K562 (cell line): Measurements from ENCODE around the gene ZFP62. TPM values are rescaled to one million over a fixed set of nuclear protein-coding genes. Genes with fewer than 3 reads are reported as not detected.

Experiments
- CBX5 ChIP-seq: IDR thresholded peaks from 2 replicates; pipeline ENCODE4 v1.6.1; 2014; ENCODE audit warnings: low read depth, borderline replicate concordance
- CHCHD3 ChIP-seq: fragments of 250-450 bp; sonication (Bioruptor Pico); IDR thresholded peaks from 2 replicates; pipeline ENCODE4 v2.1.2; 2022; ENCODE audit warnings: mild to moderate bottlenecking
- ERF ChIP-seq: fragments of 450-650 bp; formaldehyde crosslinking; IDR thresholded peaks from 2 replicates; pipeline ENCODE4 v1.4.0; 2020; ENCODE audit warnings: mild to moderate bottlenecking, mixed read lengths
- ESRRB ChIP-seq: fragments of 250-450 bp; sonication (Bioruptor Pico); IDR thresholded peaks from 2 replicates; pipeline ENCODE4 v1.5.0; 2020; ENCODE audit warnings: mild to moderate bottlenecking, moderate library complexity, borderline replicate concordance
- MCM5 ChIP-seq: fragments of 450-650 bp; IDR thresholded peaks from 2 replicates; pipeline ENCODE4 v1.6.1; 2016; ENCODE audit warnings: low read depth
- MECOM ChIP-seq: fragments of 250-450 bp; sonication (Bioruptor Pico); IDR thresholded peaks from 2 replicates; pipeline ENCODE4 v1.8.0; 2022; ENCODE audit warnings: inconsistent platforms
- SMARCA5 ChIP-seq: fragments of 450-650 bp; IDR thresholded peaks from 2 replicates; pipeline ENCODE4 v1.6.1; 2016
- SMARCC2 ChIP-seq: fragments of 450-650 bp; IDR thresholded peaks from 2 replicates; pipeline ENCODE4 v1.6.1; 2017; ENCODE audit warnings: antibody characterized with exemption, moderate library complexity, mild to moderate bottlenecking, low read depth
- SRF ChIP-seq, 2 experiments: fragments of 250-450, 450-650 bp in 1 of 2; sonication (Bioruptor Pico) in 1 of 2; sonication (generic) in 1 of 2; formaldehyde crosslinking; IDR thresholded peaks; 2 replicates each; pipeline versions ENCODE4 v1.5.0 to v1.5.1; 2020 to 2022; ENCODE audit warnings: mild to moderate bottlenecking in 1 of 2, missing genetic modification reagents in 1 of 2
- TSC22D4 ChIP-seq: fragments of 450-650 bp; IDR thresholded peaks from 2 replicates; pipeline ENCODE4 v1.6.1; 2016; ENCODE audit warnings: missing genetic modification characterization, missing biosample characterization, control low read depth
- polyA plus RNA-seq, 8 experiments: library from polyadenylated mRNA; depleted of rRNA in 4 of 8; stranded (reverse) in 5 of 8; unstranded in 3 of 8; fragments of >200 nt; fragmentation: Nextera tagmentation in 2 of 8; fragmentation: Illumina TruSeq in 1 of 8; extraction: Ambion mirVana in 2 of 8; extraction: Trizol in 1 of 8; gene quantifications; 2 replicates each; pipeline versions ENCODE4 v1.2.1 to v1.2.3, GENCODE V29; 2011 to 2014; ENCODE audit warnings: inconsistent platforms in 1 of 8, missing spikeins in 1 of 8
- total RNA-seq, 7 experiments: library from RNA; depleted of rRNA in 6 of 7; stranded (reverse); fragments of >200 nt in 6 of 7; fragmentation: Illumina TruSeq in 2 of 7; extraction: Trizol in 2 of 7; gene quantifications; 2 replicates each; pipeline versions ENCODE4 v1.2.1 to v1.2.3, GENCODE V29; 2011 to 2021; ENCODE audit warnings: low replicate concordance in 1 of 7
- TF ChIP-seq, protein P1 (sequence below): IDR thresholded peaks from 3 replicates; pipeline ENCODE4 v1.6.1; 2011; ENCODE audit warnings: borderline replicate concordance, mild to moderate bottlenecking, moderate library complexity; ENCODE audit not compliant: insufficient read length; ENCODE audit errors: extremely low read depth
- TF ChIP-seq, protein P2 (sequence below): fragments of 250-450 bp; sonication (Bioruptor Pico); IDR thresholded peaks from 2 replicates; pipeline ENCODE4 v1.8.0; 2021; ENCODE audit warnings: moderate library complexity, mild to moderate bottlenecking, inconsistent platforms
- TF ChIP-seq, protein P3 (sequence below), 2 experiments: fragments of 450-650 bp; formaldehyde crosslinking in 1 of 2; IDR thresholded peaks; 2 replicates each; pipeline versions ENCODE4 v1.4.0 to v1.6.1; 2014 to 2020; ENCODE audit warnings: mild to moderate bottlenecking in 2 of 2, borderline replicate concordance in 1 of 2, low read depth in 1 of 2

ZFP62 gene
- total and polyA plus RNA-seq, 9 of the 15 experiments (the other 6 are each of a cell fraction or from before 2014, with no cell fraction given), result 12.2 to 37.5 (median 25.0) TPM

DNA sequence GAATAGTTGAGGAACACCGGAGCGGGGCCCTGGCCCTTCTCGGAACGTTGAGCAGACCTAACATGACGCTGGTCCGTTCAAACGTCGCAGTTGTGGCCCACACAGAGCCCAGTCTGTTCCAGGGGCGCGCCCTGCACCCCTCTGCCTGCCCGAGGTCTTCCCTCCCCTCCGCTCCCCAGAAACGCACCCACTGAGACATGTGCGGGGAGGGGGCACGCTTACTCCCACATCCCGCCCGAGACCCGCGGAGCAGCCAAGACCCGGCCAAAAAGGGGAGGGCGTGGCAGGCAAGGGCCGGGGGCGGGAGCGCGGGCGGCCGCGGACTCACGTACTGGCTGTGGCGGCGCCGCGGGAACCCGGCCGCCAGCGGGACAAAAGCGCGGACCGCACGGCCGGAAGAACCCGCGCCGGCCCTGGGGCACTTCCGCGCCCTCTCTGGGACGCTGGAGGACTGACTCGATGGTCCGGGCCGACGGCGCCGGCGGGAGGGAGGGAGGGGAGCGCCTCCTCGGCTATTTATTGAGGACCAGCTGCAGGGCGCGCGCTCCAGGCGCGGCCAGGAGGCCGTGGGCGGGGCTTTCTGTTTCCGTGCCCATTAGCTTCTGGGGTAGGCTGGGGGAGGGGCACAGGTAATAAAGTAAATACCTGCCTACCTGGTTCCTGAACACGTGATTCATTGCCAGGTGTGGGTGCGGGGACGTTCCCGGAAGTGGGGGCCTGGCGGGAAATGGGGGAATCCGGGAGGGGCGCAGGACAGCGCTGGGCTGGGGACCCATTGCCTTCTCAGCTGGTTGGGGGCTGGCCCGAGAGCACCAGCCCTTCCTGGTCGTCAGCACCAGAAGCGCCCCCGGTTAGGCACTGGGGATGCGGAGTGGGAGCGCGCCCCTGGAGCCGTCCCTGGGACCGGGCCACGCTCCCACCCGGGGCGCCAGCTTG is at the start of gene ZFP62 (continued):
- no peak for TF ChIP-seq MECOM
- TF ChIP-seq SRF (CRISPR knock-in tag; IDR thresholded peaks at IDR 0.05), result no peak
- TF ChIP-seq SMARCA5, result no peak
- TF ChIP-seq, protein P1, sequence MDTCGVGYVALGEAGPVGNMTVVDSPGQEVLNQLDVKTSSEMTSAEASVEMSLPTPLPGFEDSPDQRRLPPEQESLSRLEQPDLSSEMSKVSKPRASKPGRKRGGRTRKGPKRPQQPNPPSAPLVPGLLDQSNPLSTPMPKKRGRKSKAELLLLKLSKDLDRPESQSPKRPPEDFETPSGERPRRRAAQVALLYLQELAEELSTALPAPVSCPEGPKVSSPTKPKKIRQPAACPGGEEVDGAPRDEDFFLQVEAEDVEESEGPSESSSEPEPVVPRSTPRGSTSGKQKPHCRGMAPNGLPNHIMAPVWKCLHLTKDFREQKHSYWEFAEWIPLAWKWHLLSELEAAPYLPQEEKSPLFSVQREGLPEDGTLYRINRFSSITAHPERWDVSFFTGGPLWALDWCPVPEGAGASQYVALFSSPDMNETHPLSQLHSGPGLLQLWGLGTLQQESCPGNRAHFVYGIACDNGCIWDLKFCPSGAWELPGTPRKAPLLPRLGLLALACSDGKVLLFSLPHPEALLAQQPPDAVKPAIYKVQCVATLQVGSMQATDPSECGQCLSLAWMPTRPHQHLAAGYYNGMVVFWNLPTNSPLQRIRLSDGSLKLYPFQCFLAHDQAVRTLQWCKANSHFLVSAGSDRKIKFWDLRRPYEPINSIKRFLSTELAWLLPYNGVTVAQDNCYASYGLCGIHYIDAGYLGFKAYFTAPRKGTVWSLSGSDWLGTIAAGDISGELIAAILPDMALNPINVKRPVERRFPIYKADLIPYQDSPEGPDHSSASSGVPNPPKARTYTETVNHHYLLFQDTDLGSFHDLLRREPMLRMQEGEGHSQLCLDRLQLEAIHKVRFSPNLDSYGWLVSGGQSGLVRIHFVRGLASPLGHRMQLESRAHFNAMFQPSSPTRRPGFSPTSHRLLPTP, result no peak
- TF ChIP-seq CBX5, result no peak
- TF ChIP-seq, protein P2, sequence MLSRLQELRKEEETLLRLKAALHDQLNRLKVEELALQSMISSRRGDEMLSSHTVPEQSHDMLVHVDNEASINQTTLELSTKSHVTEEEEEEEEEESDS, result no peak
- TF ChIP-seq MCM5, result no peak
- no peak for TF ChIP-seq CHCHD3 (CRISPR knock-in tag)
- TF ChIP-seq, protein P3, sequence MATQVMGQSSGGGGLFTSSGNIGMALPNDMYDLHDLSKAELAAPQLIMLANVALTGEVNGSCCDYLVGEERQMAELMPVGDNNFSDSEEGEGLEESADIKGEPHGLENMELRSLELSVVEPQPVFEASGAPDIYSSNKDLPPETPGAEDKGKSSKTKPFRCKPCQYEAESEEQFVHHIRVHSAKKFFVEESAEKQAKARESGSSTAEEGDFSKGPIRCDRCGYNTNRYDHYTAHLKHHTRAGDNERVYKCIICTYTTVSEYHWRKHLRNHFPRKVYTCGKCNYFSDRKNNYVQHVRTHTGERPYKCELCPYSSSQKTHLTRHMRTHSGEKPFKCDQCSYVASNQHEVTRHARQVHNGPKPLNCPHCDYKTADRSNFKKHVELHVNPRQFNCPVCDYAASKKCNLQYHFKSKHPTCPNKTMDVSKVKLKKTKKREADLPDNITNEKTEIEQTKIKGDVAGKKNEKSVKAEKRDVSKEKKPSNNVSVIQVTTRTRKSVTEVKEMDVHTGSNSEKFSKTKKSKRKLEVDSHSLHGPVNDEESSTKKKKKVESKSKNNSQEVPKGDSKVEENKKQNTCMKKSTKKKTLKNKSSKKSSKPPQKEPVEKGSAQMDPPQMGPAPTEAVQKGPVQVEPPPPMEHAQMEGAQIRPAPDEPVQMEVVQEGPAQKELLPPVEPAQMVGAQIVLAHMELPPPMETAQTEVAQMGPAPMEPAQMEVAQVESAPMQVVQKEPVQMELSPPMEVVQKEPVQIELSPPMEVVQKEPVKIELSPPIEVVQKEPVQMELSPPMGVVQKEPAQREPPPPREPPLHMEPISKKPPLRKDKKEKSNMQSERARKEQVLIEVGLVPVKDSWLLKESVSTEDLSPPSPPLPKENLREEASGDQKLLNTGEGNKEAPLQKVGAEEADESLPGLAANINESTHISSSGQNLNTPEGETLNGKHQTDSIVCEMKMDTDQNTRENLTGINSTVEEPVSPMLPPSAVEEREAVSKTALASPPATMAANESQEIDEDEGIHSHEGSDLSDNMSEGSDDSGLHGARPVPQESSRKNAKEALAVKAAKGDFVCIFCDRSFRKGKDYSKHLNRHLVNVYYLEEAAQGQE (IDR thresholded peaks at IDR 0.05; ENCODE audit: borderline replicate concordance), result no peak
- TF ChIP-seq, protein P3 (CRISPR knock-in tag; IDR thresholded peaks at IDR 0.05; ENCODE audit: low read depth), result 0 out of 2 replicates have a peak, but pooled peaks have one; percentile 54
- no peak for TF ChIP-seq ESRRB
- TF ChIP-seq SMARCC2, result no peak
- no peak for TF ChIP-seq TSC22D4 (tag)
- TF ChIP-seq ERF (CRISPR knock-in tag), result peak; percentile 60; the same call in 1 of the 2 replicates
